K562 (cell line): ENCODE data around the gene CSAG1. TPM values are rescaled to one million over a fixed set of nuclear protein-coding genes. Genes with fewer than 3 reads are reported as not detected.

Source experiments
- ATF1 ChIP-seq, 2 experiments: fragments of 450-650 bp in 1 of 2; IDR thresholded peaks; 2 replicates each; pipeline ENCODE4 v1.6.1; 2016; ENCODE audit warnings: missing compliant biosample characterization in 1 of 2, missing genetic modification characterization in 1 of 2
- CBX5 ChIP-seq: IDR thresholded peaks from 2 replicates; pipeline ENCODE4 v1.6.1; 2014; ENCODE audit warnings: low read depth, borderline replicate concordance
- CGGBP1 ChIP-seq: fragments of 250-450 bp; sonication (Bioruptor Pico); IDR thresholded peaks from 2 replicates; pipeline ENCODE4 v1.9.0; 2021; ENCODE audit warnings: mild to moderate bottlenecking
- CREB1 ChIP-seq, 2 experiments: sonication (generic) in 1 of 2; formaldehyde crosslinking in 1 of 2; IDR thresholded peaks; 2 replicates each; pipeline versions ENCODE4 v1.6.1 to v1.8.0; 2012 to 2022; ENCODE audit warnings: inconsistent platforms in 1 of 2, mild to moderate bottlenecking in 1 of 2, missing genetic modification reagents in 1 of 2, moderate library complexity in 1 of 2
- CTBP1 ChIP-seq: fragments of 450-650 bp; IDR thresholded peaks from 2 replicates; pipeline ENCODE4 v1.6.1; 2016; ENCODE audit warnings: borderline replicate concordance
- KDM5B ChIP-seq: fragments of 200-600 bp; sonication (generic); IDR thresholded peaks from 2 replicates; pipeline ENCODE4 v1.6.1; 2012; ENCODE audit warnings: low read depth, mild to moderate bottlenecking, moderate library complexity, low read length, control low read depth, inconsistent platforms; ENCODE audit not compliant: insufficient replicate concordance
- MAZ ChIP-seq, 2 experiments: fragments of 450-650 bp in 1 of 2; sonication (generic) in 1 of 2; formaldehyde crosslinking; IDR thresholded peaks in 1 of 2; conservative IDR thresholded peaks in 1 of 2; 2 replicates each; pipeline versions ENCODE4 v1.4.0 to v1.5.0; 2020; ENCODE audit warnings: mild to moderate bottlenecking in 1 of 2, missing genetic modification reagents in 1 of 2
- NFATC3 ChIP-seq: fragments of 450-650 bp; IDR thresholded peaks from 2 replicates; pipeline ENCODE4 v1.6.1; 2017; ENCODE audit warnings: mild to moderate bottlenecking
- PKNOX1 ChIP-seq: fragments of 450-650 bp; IDR thresholded peaks from 2 replicates; pipeline ENCODE4 v1.6.1; 2016
- TAF15 ChIP-seq: fragments of 200-400 bp; formaldehyde crosslinking; IDR thresholded peaks from 2 replicates; pipeline ENCODE4 v1.6.1; 2017; ENCODE audit warnings: mild to moderate bottlenecking, low read depth, low read length, moderate library complexity
- THAP7 ChIP-seq: fragments of 250-450 bp; sonication (Bioruptor Pico); IDR thresholded peaks from 2 replicates; pipeline ENCODE4 v1.5.0; 2021
- TSC22D4 ChIP-seq: fragments of 450-650 bp; IDR thresholded peaks from 2 replicates; pipeline ENCODE4 v1.6.1; 2016; ENCODE audit warnings: missing genetic modification characterization, missing biosample characterization, control low read depth
- ZNF224 ChIP-seq: sonication (generic); formaldehyde crosslinking; IDR thresholded peaks from 2 replicates; pipeline ENCODE4 v1.8.0; 2022; ENCODE audit warnings: mild to moderate bottlenecking, missing genetic modification reagents
- ZNF274 ChIP-seq: IDR thresholded peaks from 2 replicates; pipeline ENCODE4 v1.6.1; 2011; ENCODE audit warnings: low read depth, mild to moderate bottlenecking, low read length, moderate library complexity, borderline replicate concordance
- ZNF3 ChIP-seq: fragments of 250-450 bp; sonication (Bioruptor Pico); IDR thresholded peaks from 2 replicates; pipeline ENCODE4 v1.5.0; 2021; ENCODE audit warnings: mild to moderate bottlenecking, moderate library complexity
- polyA plus RNA-seq, 8 experiments: library from polyadenylated mRNA; depleted of rRNA in 4 of 8; stranded (reverse) in 5 of 8; unstranded in 3 of 8; fragments of >200 nt; fragmentation: Nextera tagmentation in 2 of 8; fragmentation: Illumina TruSeq in 1 of 8; extraction: Ambion mirVana in 2 of 8; extraction: Trizol in 1 of 8; gene quantifications; 2 replicates each; pipeline versions ENCODE4 v1.2.1 to v1.2.3, GENCODE V29; 2011 to 2014; ENCODE audit warnings: inconsistent platforms in 1 of 8, missing spikeins in 1 of 8
- total RNA-seq, 7 experiments: library from RNA; depleted of rRNA in 6 of 7; stranded (reverse); fragments of >200 nt in 6 of 7; fragmentation: Illumina TruSeq in 2 of 7; extraction: Trizol in 2 of 7; gene quantifications; 2 replicates each; pipeline versions ENCODE4 v1.2.1 to v1.2.3, GENCODE V29; 2011 to 2021; ENCODE audit warnings: low replicate concordance in 1 of 7
- TF ChIP-seq, protein P1 (sequence below), 2 experiments: fragments of 450-650 bp in 1 of 2; sonication (generic) in 1 of 2; formaldehyde crosslinking in 1 of 2; IDR thresholded peaks; 2 replicates each; pipeline versions ENCODE4 v1.7.1 to v1.9.0; 2016 to 2022; ENCODE audit warnings: inconsistent platforms in 1 of 2, mild to moderate bottlenecking in 1 of 2, missing genetic modification reagents in 1 of 2

CSAG1 gene
- total and polyA plus RNA-seq, 9 of the 15 experiments (the other 6 are each of a cell fraction or from before 2014, with no cell fraction given): 43.1 to 170 (median 62.1) TPM

DNA sequence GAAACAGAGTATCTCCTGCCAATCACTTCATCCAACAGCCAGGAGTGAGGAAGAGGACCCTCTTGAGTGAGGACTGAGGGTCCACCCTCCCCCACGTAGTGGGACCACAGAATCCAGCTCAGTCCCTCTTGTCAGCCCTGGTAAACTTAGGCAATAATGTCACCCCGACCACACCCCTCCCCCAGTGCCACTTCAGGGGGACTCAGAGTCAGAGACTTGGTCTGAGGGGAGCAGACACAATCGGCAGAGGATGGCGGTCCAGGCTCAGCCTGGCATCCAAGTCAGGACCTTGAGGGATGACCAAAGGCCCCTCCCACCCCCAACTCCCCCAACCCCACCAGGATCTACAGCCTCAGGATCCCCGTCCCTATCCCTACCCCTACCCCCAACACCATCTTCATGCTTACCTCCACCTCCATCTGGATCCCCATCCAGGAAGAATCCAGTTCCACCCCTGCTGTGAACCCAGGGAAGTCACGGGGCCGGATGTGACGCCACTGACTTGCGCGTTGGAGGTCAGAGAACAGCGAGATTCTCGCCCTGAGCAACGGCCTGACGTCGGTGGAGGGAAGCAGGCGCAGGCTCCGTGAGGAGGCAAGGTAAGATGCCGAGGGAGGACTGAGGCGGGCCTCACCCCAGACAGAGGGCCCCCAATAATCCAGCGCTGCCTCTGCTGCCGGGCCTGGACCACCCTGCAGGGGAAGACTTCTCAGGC is at the start of gene CSAG1, which contains the start of gene MAGEA12 (continued):
- TF ChIP-seq NFATC3: no peak
- peak; percentile 48 for TF ChIP-seq ATF1 (CRISPR knock-in tag; IDR thresholded peaks at IDR 0.05)
- peak; percentile 53 for TF ChIP-seq ATF1 (tag; IDR thresholded peaks at IDR 0.05)
- TF ChIP-seq CREB1 (IDR thresholded peaks at IDR 0.05): peak; percentile 90
- TF ChIP-seq CREB1 (CRISPR knock-in tag; IDR thresholded peaks at IDR 0.05): peak; percentile 89
- no peak for TF ChIP-seq ZNF3 (CRISPR knock-in tag)
- no peak for TF ChIP-seq TSC22D4
- TF ChIP-seq ZNF274: no peak
- TF ChIP-seq, protein P1, sequence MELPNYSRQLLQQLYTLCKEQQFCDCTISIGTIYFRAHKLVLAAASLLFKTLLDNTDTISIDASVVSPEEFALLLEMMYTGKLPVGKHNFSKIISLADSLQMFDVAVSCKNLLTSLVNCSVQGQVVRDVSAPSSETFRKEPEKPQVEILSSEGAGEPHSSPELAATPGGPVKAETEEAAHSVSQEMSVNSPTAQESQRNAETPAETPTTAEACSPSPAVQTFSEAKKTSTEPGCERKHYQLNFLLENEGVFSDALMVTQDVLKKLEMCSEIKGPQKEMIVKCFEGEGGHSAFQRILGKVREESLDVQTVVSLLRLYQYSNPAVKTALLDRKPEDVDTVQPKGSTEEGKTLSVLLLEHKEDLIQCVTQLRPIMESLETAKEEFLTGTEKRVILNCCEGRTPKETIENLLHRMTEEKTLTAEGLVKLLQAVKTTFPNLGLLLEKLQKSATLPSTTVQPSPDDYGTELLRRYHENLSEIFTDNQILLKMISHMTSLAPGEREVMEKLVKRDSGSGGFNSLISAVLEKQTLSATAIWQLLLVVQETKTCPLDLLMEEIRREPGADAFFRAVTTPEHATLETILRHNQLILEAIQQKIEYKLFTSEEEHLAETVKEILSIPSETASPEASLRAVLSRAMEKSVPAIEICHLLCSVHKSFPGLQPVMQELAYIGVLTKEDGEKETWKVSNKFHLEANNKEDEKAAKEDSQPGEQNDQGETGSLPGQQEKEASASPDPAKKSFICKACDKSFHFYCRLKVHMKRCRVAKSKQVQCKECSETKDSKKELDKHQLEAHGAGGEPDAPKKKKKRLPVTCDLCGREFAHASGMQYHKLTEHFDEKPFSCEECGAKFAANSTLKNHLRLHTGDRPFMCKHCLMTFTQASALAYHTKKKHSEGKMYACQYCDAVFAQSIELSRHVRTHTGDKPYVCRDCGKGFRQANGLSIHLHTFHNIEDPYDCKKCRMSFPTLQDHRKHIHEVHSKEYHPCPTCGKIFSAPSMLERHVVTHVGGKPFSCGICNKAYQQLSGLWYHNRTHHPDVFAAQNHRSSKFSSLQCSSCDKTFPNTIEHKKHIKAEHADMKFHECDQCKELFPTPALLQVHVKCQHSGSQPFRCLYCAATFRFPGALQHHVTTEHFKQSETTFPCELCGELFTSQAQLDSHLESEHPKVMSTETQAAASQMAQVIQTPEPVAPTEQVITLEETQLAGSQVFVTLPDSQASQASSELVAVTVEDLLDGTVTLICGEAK (IDR thresholded peaks at IDR 0.05): peak; percentile 89
- TF ChIP-seq, protein P1 (CRISPR knock-in tag; IDR thresholded peaks at IDR 0.05): no peak
- TF ChIP-seq CGGBP1 (CRISPR knock-in tag): no peak
- TF ChIP-seq KDM5B: peak; percentile 38
- TF ChIP-seq TAF15: no peak
- peak; percentile 43; the same call in 1 of the 2 replicates for TF ChIP-seq PKNOX1
- no peak for TF ChIP-seq MAZ (CRISPR knock-in tag; conservative IDR thresholded peaks at IDR 0.05 in 1 of 2, IDR thresholded peaks at IDR 0.05 in 1 of 2)
- no peak for TF ChIP-seq CBX5
- TF ChIP-seq CTBP1: no peak
- no peak for TF ChIP-seq THAP7 (CRISPR knock-in tag)
- no peak for TF ChIP-seq ZNF224 (CRISPR knock-in tag)
